Measurements from ENCODE around the gene CHST9.
"Not testable (repeated sequence)": the region's sequence is repeated elsewhere in the genome, so short reads cannot be mapped to it uniquely, and the experiment has no call there.

CHST9 gene

GRCh38 chr18:27185025-27185763 lies at the start of gene CHST9:
CHST9 (minus strand) TSS chr18:27185308; CDS start chr18:27142809, 42,499 bp downstream.
- DNase-seq (ENCODE audit: low spot score): no peak

- DNase-seq (ENCODE audit: low spot score): not testable (repeated sequence)
These were observed 47.2 kb upstream of the CHST9 start for GRCh38 chr18:27232355-27232754.

- not testable (repeated sequence) for DNase-seq (ENCODE audit: low spot score)
These were observed 46.6 kb upstream of the CHST9 start for GRCh38 chr18:27231671-27232070.

- not testable (repeated sequence) for DNase-seq (ENCODE audit: low spot score)
These were observed 46.1 kb upstream of the CHST9 start for GRCh38 chr18:27231221-27231620.

DNA sequence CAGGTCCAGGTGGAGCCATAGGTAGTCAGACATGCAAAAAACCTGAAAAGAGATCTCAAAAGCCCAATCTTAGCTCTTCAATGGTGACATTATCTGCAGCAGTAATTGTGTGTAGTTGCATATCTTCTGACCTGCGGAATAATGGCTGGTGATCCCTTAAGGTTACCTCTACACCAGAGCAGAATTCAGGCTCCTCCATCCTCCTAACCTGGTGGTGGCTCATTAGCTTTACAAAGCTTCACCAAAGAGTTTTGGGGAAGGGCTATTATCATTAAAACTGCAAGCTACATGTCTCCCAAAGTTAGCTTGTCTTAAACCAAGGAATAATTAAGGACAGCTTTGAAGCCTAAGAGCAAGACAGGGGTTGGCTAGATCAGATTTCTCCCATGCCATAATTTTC lies 42.6 kb upstream of the CHST9 start:
- DNase-seq (ENCODE audit: low spot score): no peak

DNA sequence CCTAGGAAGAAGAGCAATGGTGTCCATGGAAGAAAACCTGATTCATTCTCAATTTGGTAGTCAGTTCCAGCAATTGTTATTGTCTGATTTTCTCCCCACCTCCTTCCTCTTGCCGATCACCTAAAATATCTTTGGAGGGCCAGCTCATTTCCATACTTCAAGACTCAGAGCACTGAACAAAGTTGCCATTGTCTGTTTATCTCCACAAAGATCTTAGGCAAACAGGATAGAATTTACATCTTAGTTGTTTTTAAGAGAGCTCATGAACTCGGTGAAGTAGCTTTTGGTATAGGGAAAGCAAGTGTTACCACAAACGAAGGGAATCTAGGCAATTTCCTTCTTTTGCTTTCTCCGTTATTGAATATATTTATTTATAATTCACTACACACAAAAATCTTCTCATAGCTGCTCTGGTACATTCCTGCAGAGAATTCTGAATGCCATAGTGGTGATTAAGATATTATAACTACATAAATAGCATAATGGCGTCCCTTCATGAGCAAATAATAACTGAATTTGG lies 41.5 kb upstream of the CHST9 start:
- no peak for DNase-seq (ENCODE audit: low spot score)

GRCh38 chr18:27225947-27226481 lies 40.9 kb upstream of the CHST9 start:
- DNase-seq (ENCODE audit: low spot score): no peak

GRCh38 chr18:27223526-27224291 lies 38.6 kb upstream of the CHST9 start:
- DNase-seq (ENCODE audit: low spot score): no peak

GRCh38 chr18:27214831-27215230 lies 29.7 kb upstream of the CHST9 start:
- DNase-seq (ENCODE audit: low spot score): no peak

- no peak for DNase-seq (ENCODE audit: low spot score)
These were observed 28.1 kb upstream of the CHST9 start for GRCh38 chr18:27213123-27213717.

GRCh38 chr18:27211569-27211968 lies 26.5 kb upstream of the CHST9 start:
- DNase-seq (ENCODE audit: low spot score): no peak

- no peak for DNase-seq (ENCODE audit: low spot score)
These were observed 21.3 kb upstream of the CHST9 start for GRCh38 chr18:27206411-27206810.

DNA sequence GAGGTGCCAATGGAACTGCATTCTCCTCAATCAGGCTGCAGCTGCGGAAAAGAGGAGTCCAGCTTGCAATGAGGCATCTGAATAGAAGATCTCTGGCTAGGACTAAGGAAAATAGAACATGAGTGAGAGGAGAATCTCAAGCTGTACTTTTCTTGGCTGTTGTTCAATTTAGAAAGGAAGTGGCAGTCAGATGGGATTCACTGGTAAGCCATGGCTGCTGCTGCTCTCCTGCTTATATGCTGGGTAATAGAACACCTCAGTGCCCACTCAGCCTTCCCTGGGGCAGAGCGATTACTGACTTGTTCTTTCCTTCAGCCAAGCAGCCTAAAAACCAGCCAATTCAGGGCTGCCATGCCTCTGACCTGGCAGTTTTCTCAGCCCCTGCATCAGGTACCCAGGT lies 17.6 kb upstream of the CHST9 start:
- DNase-seq (ENCODE audit: low spot score): no peak

DNA sequence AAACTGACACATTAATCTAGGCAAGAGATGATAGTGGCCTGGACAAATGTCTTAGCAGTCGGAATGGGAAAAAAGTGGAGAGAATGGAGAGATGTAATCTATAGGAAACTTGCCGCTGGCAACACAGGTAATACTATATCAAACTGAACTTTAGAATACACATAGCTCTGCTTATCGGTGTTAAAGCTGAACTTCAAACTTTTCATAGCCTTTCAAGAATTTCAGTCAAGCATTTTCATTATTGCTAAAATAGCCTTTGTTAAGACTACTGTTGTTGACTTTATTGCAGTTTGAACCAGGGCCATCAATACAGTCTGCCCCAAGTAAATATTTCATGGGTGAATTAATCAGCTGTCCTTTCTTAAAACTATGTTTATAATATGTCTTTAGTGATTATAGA lies 12.9 kb upstream of the CHST9 start:
- DNase-seq (ENCODE audit: low spot score): no peak

DNA sequence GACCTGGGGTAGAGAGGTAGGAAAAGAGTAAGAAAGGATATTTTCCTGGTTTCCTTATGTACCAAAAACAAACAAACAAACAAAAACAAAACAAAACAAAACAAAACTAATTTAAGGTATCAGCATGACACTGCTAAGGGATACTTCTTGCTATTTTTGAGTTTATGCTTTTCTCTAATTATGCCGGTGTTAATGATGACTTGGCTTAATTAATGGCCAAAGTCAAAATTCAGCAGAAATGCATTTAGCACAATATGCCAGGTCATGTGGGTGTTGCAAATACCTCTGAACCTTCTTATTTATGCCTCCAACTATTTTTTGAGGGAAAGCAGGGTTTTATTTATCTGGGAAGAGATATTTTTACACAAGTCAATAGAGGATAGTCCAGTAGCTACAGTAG lies 3.2 kb upstream of the CHST9 start:
- DNase-seq (ENCODE audit: low spot score): no peak

GRCh38 chr18:27185897-27186296 lies 789 bp upstream of the CHST9 start:
- no peak for DNase-seq (ENCODE audit: low spot score)

DNA sequence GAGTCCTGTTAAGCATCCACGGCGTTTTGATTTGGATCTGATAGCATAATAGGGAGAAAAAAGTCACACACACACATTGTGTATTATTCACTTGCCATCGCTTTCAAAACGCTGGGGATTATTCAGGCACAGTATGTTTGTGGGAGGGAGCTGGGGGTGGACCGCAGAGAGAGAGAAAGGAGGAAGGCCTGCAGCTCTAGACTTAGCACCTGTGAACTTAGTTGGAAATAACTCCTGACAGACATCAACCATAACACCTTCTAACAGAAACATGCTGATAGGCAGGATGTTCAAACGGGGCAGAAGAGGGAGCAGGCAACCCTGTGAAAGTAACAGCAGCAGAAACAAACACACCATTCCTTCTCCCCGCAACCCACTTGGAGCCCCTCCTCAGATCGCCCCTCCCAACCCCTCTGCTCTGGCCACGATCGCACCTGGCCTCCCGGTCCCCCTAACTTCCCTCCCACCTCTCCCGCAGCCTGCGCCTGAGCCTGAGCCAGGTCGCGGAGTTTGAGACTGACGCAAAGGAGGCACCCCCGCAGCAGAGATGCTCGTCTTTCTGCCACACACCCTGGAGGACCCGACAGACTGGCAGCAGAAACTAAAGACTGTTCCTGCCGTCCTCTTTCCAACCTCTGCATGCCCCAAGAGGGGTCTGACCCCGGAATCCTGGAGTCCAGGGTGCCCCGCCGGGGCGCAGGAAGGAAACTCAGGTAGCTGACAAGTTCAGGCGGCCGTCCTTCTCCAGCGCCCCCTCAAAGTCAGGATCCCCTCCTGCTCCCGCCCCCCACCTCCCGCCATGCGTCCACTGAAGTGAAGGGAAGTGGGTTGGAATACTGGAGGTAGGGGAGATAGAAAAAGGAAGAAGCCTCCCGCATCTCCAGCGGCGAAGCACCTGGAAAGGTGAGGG lies 738 bp downstream of the CHST9 start:
- no peak for DNase-seq (ENCODE audit: low spot score)

DNA sequence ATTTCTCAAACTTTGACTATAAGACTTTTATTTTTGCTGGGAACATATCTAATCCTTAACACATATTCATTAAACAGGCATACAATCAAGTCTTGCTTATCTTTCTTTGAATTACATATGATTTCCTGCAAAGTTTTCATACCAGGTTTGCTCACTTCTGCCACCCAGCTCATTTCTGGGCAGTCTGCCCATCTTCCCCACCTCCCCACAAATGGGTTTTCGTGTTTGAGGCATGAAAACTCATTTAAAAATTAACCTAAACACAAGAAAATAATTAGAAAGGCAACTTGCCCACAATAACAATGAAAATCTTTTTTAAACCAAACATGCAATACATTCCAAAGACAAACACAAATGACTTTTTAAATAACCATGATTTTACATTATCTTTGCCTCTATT lies 3.4 kb downstream of the CHST9 start:
- no peak for DNase-seq (ENCODE audit: low spot score)

DNA sequence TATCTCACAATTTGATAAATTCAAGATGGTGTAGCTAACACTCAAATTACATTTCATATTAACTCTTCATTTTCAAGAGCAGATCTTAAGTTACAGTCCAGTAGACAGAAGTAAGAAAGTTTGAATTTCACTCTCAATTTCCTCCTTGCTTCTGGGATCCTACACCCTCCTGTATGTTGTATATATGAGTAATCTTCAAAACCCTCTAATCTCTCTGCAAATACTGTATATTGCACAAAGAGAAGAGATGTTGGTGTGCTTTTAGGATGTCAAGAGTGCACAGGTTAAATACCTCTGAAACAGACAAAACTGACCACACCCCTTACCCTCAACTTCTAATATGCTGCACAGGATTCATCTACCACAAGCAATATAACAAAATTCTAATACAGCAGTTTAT lies 6.7 kb downstream of the CHST9 start:
- no peak for DNase-seq (ENCODE audit: low spot score)

- no peak for DNase-seq (ENCODE audit: low spot score)
These were observed 9.2 kb downstream of the CHST9 start for GRCh38 chr18:27175914-27176313.

- no peak for DNase-seq (ENCODE audit: low spot score)
These were observed 9.9 kb downstream of the CHST9 start for GRCh38 chr18:27175245-27175644.

GRCh38 chr18:27171993-27172392 lies 13.1 kb downstream of the CHST9 start:
- DNase-seq (ENCODE audit: low spot score): no peak
